Lower leg skin (tissue), 3 donors: ENCODE measurements around the gene HNRNPAB.

ENCODE experiments used
- POLR2A ChIP-seq, 2 donors: fragments of 450-650 bp; IDR thresholded peaks; one replicate each; pipeline ENCODE4 v1.6.1; 2016 to 2017; ENCODE audit warnings: antibody characterized with exemption in 2 of 2, mild to moderate bottlenecking in 1 of 2, moderate library complexity in 1 of 2
- TF ChIP-seq, protein P1 (sequence below), 3 donors: fragments of 450-650 bp; IDR thresholded peaks; one replicate each; pipeline ENCODE4 v1.5.1; 2016; ENCODE audit warnings: antibody characterized with exemption in 3 of 3, mild to moderate bottlenecking in 3 of 3, moderate library complexity in 2 of 3

DNA sequence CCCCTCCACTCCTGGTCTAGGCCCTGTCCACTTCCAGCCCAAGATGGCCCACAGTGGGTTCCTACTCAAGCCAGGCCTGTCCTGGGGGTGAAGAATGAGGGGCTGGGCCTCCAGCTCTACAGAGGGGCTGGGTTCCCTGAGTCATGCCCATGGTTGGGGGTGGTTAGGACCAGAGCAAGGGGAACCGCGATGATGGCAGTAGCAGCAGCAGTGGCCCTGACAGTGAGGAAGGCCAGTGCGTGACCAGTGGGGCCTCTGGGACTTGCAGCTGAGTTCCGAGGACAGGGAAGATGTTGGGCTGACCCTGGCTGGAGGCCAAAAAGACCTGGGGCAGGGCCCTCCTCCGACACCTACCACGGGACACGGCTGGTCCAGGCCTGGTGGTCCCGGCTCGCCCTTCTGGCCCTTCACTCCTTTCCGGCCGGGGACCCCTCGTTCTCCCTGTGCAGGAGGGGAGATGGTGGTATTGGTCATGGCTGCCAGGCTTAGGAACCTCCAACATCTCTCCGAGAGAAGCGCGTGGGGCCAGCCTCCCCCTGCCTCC, 37.4 kb downstream of the HNRNPAB start:
- TF ChIP-seq POLR2A (IDR thresholded peaks at IDR 0.05): no peak
- TF ChIP-seq, protein P1, sequence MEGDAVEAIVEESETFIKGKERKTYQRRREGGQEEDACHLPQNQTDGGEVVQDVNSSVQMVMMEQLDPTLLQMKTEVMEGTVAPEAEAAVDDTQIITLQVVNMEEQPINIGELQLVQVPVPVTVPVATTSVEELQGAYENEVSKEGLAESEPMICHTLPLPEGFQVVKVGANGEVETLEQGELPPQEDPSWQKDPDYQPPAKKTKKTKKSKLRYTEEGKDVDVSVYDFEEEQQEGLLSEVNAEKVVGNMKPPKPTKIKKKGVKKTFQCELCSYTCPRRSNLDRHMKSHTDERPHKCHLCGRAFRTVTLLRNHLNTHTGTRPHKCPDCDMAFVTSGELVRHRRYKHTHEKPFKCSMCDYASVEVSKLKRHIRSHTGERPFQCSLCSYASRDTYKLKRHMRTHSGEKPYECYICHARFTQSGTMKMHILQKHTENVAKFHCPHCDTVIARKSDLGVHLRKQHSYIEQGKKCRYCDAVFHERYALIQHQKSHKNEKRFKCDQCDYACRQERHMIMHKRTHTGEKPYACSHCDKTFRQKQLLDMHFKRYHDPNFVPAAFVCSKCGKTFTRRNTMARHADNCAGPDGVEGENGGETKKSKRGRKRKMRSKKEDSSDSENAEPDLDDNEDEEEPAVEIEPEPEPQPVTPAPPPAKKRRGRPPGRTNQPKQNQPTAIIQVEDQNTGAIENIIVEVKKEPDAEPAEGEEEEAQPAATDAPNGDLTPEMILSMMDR (IDR thresholded peaks at IDR 0.05): no peak
